ENCODE results near the gene RNF224. TPM values are rescaled to one million over a fixed set of nuclear protein-coding genes. Genes with fewer than 3 reads are reported as not detected.

RNF224 gene
- total and polyA plus RNA-seq, 10 of the 15 experiments (the other 5 are each of a cell fraction or from before 2014, with no cell fraction given) = not detected

DNA sequence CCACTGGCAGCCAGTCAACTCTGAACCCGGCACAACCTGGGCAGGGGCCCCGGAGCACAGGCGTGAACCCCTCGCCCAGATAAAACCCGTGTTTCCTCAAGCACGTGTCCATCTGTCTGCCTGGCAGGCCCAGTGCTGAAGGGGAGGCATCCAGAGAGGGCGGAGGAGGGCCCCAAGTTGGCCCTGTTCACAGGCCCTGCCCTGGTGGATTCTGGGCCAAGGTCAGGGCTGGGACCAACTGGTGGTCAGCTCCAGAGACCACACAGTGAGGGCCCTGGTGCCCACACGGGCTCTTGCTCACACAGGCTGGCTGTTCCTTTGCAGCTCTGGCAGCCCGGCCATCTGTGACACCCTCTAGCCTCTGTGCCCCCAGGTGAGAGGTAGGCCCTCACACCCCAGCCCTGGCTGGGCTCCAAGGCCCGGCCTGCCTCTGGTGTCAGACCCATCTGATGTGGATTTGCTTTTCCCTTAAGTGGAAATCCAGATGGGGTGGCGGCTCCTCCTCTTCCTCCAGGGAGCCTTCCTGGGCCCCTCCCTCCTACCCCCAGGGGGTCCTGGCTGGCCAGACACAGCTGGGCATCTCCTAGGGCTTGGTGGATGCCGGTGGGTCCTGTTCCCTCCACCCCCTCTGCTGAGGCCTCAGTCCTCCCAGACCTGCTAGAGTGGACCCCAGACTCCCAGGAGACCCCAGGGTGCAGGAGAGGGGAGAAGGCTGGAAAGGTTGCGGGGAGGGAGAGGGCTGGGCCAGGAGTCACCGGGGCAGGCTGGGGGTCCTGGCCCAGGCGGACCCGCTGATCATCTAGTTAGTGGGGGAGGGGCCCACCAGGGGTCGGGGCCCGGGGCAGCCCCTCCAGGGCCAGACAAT lies 23.3 kb downstream of the RNF224 start (continued):
- TF ChIP-seq, protein P1, sequence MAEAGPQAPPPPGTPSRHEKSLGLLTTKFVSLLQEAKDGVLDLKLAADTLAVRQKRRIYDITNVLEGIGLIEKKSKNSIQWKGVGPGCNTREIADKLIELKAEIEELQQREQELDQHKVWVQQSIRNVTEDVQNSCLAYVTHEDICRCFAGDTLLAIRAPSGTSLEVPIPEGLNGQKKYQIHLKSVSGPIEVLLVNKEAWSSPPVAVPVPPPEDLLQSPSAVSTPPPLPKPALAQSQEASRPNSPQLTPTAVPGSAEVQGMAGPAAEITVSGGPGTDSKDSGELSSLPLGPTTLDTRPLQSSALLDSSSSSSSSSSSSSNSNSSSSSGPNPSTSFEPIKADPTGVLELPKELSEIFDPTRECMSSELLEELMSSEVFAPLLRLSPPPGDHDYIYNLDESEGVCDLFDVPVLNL (IDR thresholded peaks at IDR 0.05; ENCODE audit: low read depth, low read length) = no peak

DNA sequence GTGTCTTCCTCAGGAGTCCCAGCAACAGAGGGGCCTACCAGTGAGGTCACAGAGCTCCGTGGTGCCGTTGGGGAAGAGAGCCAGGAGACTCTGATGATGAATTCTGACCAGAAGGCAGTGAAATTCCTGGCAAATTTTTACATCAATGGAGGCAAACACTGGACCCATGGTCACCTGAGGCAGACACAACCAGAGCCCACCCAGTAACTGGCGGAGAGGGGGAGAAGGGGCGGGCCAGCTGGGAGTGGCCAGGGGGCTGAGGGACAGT lies 23.8 kb downstream of the RNF224 start, which contains the start of gene STPG3:
STPG3 (plus strand) TSS at position 93 of the 268 bp plus-strand sequence; CDS start at position 94, 1 bp downstream.
- WGBS (ENCODE audit: insufficient coverage, insufficient replicate concordance, low lambda C conversion rate, missing lambda C conversion rate) = 77% methylated on average over 4 of the region's 4 CpGs
- ATAC-seq (no peak), DNase-seq (ENCODE audit: low read depth, low spot score) (no peak), FAIRE-seq (no peak)
- Histone ChIP-seq H3K4me3 (no peak within 1 kb of the TSS), H3K27ac (ENCODE audit: control insufficient read depth, insufficient read depth) (no peak within 1 kb of the TSS), H2AFZ (ENCODE audit: control insufficient read depth, low read depth, low read length) (no peak within 1 kb of the TSS), H3K27me3 (replicated peaks in 1 of 2; ENCODE audit: control insufficient read depth in 2 of 2, insufficient read depth in 2 of 2, low read length in 1 of 2) (no peaks in the 10 kb centered on the region), H3K79me2 (ENCODE audit: control insufficient read depth, insufficient read depth, low read length) (peaks cover 10% of the 10 kb centered on the region), H4K20me1 (ENCODE audit: control insufficient read depth, insufficient read depth) (no peaks in the 10 kb centered on the region), H3K4me2 (ENCODE audit: control insufficient read depth, insufficient read depth) (no peak within 1 kb of the TSS), H3K9ac (ENCODE audit: control insufficient read depth, insufficient read depth, low read length) (no peak within 1 kb of the TSS), H3K9me3 (replicated peaks; ENCODE audit: control insufficient read depth, insufficient read depth, low read length) (no peaks in the 10 kb centered on the region), H3K4me1 (ENCODE audit: control insufficient read depth, insufficient read depth, low read length) (peaks cover 11% of the 10 kb centered on the region), H3K36me3 (ENCODE audit: control insufficient read depth in 2 of 2, insufficient read depth in 2 of 2, low read length in 1 of 2) (no peaks in the 10 kb centered on the region)
- intact Hi-C loops (cut with micrococcal nuclease; ENCODE audit: unreplicated experiment) (no loop called here), in situ Hi-C loops (cut with MboI) (no loop called here)
- ChIA-PET CTCF (no interaction called here), POLR2A (no interaction called here), SMC1A (ENCODE audit: uncharacterized antibody, unreplicated experiment) (no interaction called here), RAD21 (ENCODE audit: unreplicated experiment) (no interaction called here)
- BruUV-seq (replicated peaks) = no TSS peak
- TF ChIP-seq ZBED1 (IDR thresholded peaks at IDR 0.05; ENCODE audit: borderline replicate concordance) (no peak), EP300 (IDR thresholded peaks at IDR 0.05; ENCODE audit: borderline replicate concordance in 1 of 2, control insufficient read depth in 1 of 2, low read depth in 2 of 2, low read length in 2 of 2) (no peak), KAT2A (conservative IDR thresholded peaks at IDR 0.05; ENCODE audit: control insufficient read depth, low read depth, low read length) (no peak), SMC3 (IDR thresholded peaks at IDR 0.05; ENCODE audit: borderline replicate concordance, low read length) (no peak), ZNF217 (IDR thresholded peaks at IDR 0.05) (no peak), NBN (IDR thresholded peaks at IDR 0.05) (no peak), SREBF1 (IDR thresholded peaks at IDR 0.05; ENCODE audit: low read length) (no peak), RUNX3 (IDR thresholded peaks at IDR 0.05; ENCODE audit: low read length) (no peak), NFIC (IDR thresholded peaks at IDR 0.05; ENCODE audit: low read depth, low read length) (no peak)
- TF ChIP-seq, protein P2, sequence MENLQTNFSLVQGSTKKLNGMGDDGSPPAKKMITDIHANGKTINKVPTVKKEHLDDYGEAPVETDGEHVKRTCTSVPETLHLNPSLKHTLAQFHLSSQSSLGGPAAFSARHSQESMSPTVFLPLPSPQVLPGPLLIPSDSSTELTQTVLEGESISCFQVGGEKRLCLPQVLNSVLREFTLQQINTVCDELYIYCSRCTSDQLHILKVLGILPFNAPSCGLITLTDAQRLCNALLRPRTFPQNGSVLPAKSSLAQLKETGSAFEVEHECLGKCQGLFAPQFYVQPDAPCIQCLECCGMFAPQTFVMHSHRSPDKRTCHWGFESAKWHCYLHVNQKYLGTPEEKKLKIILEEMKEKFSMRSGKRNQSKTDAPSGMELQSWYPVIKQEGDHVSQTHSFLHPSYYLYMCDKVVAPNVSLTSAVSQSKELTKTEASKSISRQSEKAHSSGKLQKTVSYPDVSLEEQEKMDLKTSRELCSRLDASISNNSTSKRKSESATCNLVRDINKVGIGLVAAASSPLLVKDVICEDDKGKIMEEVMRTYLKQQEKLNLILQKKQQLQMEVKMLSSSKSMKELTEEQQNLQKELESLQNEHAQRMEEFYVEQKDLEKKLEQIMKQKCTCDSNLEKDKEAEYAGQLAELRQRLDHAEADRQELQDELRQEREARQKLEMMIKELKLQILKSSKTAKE (IDR thresholded peaks at IDR 0.05; ENCODE audit: low read depth, poor library complexity, severe bottlenecking) = no peak
- TF ChIP-seq, protein P3, sequence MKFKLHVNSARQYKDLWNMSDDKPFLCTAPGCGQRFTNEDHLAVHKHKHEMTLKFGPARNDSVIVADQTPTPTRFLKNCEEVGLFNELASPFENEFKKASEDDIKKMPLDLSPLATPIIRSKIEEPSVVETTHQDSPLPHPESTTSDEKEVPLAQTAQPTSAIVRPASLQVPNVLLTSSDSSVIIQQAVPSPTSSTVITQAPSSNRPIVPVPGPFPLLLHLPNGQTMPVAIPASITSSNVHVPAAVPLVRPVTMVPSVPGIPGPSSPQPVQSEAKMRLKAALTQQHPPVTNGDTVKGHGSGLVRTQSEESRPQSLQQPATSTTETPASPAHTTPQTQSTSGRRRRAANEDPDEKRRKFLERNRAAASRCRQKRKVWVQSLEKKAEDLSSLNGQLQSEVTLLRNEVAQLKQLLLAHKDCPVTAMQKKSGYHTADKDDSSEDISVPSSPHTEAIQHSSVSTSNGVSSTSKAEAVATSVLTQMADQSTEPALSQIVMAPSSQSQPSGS (IDR thresholded peaks at IDR 0.05; ENCODE audit: low read length) = no peak
- TF ChIP-seq, protein P4, sequence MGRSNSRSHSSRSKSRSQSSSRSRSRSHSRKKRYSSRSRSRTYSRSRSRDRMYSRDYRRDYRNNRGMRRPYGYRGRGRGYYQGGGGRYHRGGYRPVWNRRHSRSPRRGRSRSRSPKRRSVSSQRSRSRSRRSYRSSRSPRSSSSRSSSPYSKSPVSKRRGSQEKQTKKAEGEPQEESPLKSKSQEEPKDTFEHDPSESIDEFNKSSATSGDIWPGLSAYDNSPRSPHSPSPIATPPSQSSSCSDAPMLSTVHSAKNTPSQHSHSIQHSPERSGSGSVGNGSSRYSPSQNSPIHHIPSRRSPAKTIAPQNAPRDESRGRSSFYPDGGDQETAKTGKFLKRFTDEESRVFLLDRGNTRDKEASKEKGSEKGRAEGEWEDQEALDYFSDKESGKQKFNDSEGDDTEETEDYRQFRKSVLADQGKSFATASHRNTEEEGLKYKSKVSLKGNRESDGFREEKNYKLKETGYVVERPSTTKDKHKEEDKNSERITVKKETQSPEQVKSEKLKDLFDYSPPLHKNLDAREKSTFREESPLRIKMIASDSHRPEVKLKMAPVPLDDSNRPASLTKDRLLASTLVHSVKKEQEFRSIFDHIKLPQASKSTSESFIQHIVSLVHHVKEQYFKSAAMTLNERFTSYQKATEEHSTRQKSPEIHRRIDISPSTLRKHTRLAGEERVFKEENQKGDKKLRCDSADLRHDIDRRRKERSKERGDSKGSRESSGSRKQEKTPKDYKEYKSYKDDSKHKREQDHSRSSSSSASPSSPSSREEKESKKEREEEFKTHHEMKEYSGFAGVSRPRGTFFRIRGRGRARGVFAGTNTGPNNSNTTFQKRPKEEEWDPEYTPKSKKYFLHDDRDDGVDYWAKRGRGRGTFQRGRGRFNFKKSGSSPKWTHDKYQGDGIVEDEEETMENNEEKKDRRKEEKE (IDR thresholded peaks at IDR 0.05) = no peak

Measured in GM12878 (cell line).